Transverse colon (tissue), 4 donors: ENCODE data around the gene KCNG1. TPM values are rescaled to one million over a fixed set of nuclear protein-coding genes. Genes with fewer than 3 reads are reported as not detected.

Source experiments
- DNase-seq: peaks from one replicate; pipeline ENCODE4 v3.0.0-alpha.2; 2019
- H3K27ac ChIP-seq, 4 donors: fragments of 200-600 bp; sonication (generic); 2 replicates each; pipeline ENCODE4 v1.5.1; 2016 to 2018; ENCODE audit warnings: inconsistent platforms in 4 of 4
- H3K27me3 ChIP-seq: fragments of 200-600 bp; sonication (generic); 2 replicates; pipeline ENCODE4 v1.5.1; 2017; ENCODE audit warnings: inconsistent platforms
- H3K36me3 ChIP-seq, 4 donors: fragments of 200-600 bp; sonication (generic); 2 replicates each; pipeline ENCODE4 v1.5.1; 2017 to 2019; ENCODE audit warnings: inconsistent platforms in 4 of 4
- H3K4me1 ChIP-seq, 4 donors: fragments of 200-600 bp; sonication (generic); 2 replicates each; pipeline ENCODE4 v1.5.1; 2017 to 2020; ENCODE audit warnings: inconsistent platforms in 4 of 4
- H3K4me3 ChIP-seq, 4 donors: fragments of 200-600 bp; sonication (generic); 1 replicate in 1 of 4; 2 replicates in 3 of 4; pipeline versions ENCODE4 v1.5.1 to v1.6.1; 2017 to 2019; ENCODE audit warnings: inconsistent platforms in 4 of 4
- H3K9me3 ChIP-seq, 2 donors: fragments of 200-600 bp; sonication (generic); 2 replicates each; pipeline ENCODE4 v1.5.1; 2017 to 2019; ENCODE audit warnings: inconsistent platforms in 2 of 2
- EP300 ChIP-seq: sonication (generic); formaldehyde crosslinking; IDR thresholded peaks from one replicate; pipeline ENCODE4 v1.6.1; 2017; ENCODE audit warnings: antibody characterized with exemption, low read depth
- POLR2A ChIP-seq: fragments of 450-650 bp; IDR thresholded peaks from one replicate; pipeline ENCODE4 v1.6.1; 2016; ENCODE audit warnings: antibody characterized with exemption, mild to moderate bottlenecking, moderate library complexity
- POLR2AphosphoS5 ChIP-seq, 3 donors: sonication (generic); formaldehyde crosslinking; IDR thresholded peaks; one replicate each; pipeline ENCODE4 v1.6.1; 2016; ENCODE audit warnings: antibody characterized with exemption in 3 of 3
- WGBS, 2 donors: methylation state at CpG; one replicate each; pipeline ENCODE4 v1.1.5; 2018; ENCODE audit warnings: low coverage in 1 of 2; 5-methylcytosine and 5-hydroxymethylcytosine counted together
- in situ Hi-C, 4 donors: fragments of 200-750 bp; cut with MboI; loops; one replicate each; pipeline versions ENCODE4 v1.15.0 to v1.15.1; 2017; ENCODE audit warnings: low sequenced_read_pairs in 3 of 4, low pct_ligation_motif_present in 1 of 4, low pct_unique_long_range_greater_than_20kb in 1 of 4
- intact Hi-C: fragments of 100-400 bp; cut with DNase I; formaldehyde crosslinking; loops from one replicate; pipeline ENCODE4 v1.15.1; 2023; ENCODE audit warnings: low total_unique reads
- total RNA-seq, 4 donors: library from RNA; depleted of rRNA; stranded (reverse); fragments of >200 nt; gene quantifications; one replicate each; pipeline ENCODE4 v1.1.0, GENCODE V29; 2016
- TF ChIP-seq, protein P1 (sequence below), 5 experiments: fragments of 200-600 bp in 3 of 5; fragments of 450-650 bp in 2 of 5; sonication (generic) in 3 of 5; IDR thresholded peaks; 1 replicate in 2 of 5; 2 replicates in 3 of 5; pipeline ENCODE4 v1.5.1; 2016 to 2017; ENCODE audit warnings: antibody characterized with exemption in 5 of 5, inconsistent platforms in 3 of 5, mild to moderate bottlenecking in 2 of 5, moderate library complexity in 1 of 5

KCNG1 gene
- total RNA-seq, 4 donors from 2014 or later: 3.8 to 36.3 (median 8.9) TPM

DNA sequence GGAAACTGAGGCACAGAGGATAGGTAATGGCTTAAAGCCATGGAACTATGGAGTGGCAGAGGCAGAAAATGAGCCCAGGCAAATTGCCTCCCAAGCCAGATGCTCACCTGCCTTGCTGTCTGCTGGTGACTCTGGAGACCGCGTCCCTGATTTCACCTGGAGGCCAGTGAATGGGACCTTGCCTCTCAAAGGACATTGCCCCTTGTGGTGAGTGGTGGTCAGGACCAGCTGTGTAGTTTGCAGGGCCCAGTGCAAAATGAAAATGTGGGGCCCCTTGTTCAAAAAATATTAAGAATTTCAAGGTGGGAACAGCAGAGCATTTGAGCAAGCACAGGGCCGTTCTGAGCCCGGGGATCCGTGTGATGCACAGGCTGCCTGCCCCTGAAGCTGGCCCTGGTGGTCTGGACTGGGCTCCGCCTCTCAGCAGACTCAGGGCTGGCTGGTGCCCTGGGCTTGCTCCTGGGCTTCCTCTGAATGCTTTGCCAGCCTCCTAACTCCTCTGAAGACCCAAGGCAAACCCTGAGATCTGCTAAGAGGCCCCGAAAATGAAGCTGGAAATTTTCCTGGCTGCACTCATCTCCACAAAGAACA is 19.8 kb upstream of the KCNG1 start:
- Histone ChIP-seq H3K27me3 (peaks cover 4% of the 10 kb centered on the region), H3K9me3 (no peaks in the 10 kb centered on the region), H3K4me1 (no peaks in the 10 kb centered on the region), H3K4me3 (no peak overlapping the region), H3K27ac (no peak overlapping the region), H3K36me3 (no peaks in the 10 kb centered on the region)
- 74 to 83% methylated on average over 3 to 7 of the region's 7 CpGs for WGBS, 2 donors
- TF ChIP-seq POLR2A: no peak
- TF ChIP-seq POLR2AphosphoS5 (IDR thresholded peaks at IDR 0.05): no peak
- TF ChIP-seq EP300: no peak
- TF ChIP-seq, protein P1, sequence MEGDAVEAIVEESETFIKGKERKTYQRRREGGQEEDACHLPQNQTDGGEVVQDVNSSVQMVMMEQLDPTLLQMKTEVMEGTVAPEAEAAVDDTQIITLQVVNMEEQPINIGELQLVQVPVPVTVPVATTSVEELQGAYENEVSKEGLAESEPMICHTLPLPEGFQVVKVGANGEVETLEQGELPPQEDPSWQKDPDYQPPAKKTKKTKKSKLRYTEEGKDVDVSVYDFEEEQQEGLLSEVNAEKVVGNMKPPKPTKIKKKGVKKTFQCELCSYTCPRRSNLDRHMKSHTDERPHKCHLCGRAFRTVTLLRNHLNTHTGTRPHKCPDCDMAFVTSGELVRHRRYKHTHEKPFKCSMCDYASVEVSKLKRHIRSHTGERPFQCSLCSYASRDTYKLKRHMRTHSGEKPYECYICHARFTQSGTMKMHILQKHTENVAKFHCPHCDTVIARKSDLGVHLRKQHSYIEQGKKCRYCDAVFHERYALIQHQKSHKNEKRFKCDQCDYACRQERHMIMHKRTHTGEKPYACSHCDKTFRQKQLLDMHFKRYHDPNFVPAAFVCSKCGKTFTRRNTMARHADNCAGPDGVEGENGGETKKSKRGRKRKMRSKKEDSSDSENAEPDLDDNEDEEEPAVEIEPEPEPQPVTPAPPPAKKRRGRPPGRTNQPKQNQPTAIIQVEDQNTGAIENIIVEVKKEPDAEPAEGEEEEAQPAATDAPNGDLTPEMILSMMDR (IDR thresholded peaks at IDR 0.05): no peak
- in situ Hi-C loops (no loop called here), intact Hi-C loops (no loop called here)
- DNase-seq: no peak

DNA sequence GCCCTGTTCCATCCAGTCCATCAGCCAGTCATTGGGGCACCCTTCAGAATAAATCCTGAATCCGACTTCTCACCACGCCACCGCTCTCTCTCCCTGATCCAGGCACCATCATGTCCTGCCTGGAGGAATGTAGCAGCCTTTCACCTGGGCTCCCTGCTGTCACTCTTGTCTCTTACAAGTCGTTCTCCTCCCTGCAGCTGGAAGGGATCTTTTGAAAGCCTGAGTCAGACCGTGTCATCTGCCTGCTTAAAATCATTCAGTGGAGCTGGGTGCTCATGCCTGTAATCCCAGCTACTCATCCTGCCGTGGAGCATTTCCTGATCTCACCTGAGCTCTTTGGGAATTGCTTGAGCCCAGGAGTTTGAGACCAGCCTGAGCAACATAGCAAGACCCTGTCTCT is 19.2 kb upstream of the KCNG1 start:
- no peaks in the 10 kb centered on the region for H3K9me3 ChIP-seq
- in situ Hi-C loops: no loop called here

DNA sequence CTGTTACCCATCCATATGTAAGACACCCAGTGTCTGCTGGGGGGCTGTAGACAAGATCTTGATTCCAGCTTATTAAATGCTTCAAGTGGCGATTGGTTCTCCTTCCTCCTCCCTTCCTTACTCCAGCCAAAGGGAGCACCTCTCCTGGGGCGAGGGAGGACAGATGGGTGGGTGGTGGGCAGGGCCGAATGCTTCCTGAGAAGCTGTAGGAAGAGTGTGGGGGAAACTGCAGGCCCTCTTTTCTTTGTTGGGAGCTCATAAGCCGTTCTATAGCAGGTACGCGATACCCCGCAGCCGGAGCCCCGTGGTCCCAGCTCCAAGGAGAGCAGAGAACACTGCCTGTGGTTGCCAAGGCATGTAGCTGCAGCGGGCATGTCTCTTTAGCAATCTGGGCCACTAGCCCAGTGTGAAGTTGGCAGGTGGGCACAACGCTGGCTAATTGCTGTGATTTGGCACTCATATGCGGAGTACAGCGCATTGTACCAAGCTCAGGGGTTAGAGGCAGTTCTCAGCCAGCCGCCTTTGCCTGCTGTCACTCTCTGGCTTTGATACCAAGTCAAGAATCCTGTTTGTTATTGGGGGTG is 14.7 kb upstream of the KCNG1 start:
- in situ Hi-C loops: no loop called here
- Histone ChIP-seq H3K27ac (no peak overlapping the region), H3K9me3 (no peaks in the 10 kb centered on the region), H3K27me3 (peaks cover 11% of the 10 kb centered on the region), H3K4me3 (no peak overlapping the region), H3K36me3 (no peaks in the 10 kb centered on the region), H3K4me1 (no peaks in the 10 kb centered on the region)
- no peak for TF ChIP-seq POLR2AphosphoS5 (IDR thresholded peaks at IDR 0.05)
- TF ChIP-seq EP300: no peak
- TF ChIP-seq, protein P1 (IDR thresholded peaks at IDR 0.05): no peak
- no peak for TF ChIP-seq POLR2A
- intact Hi-C loops: no loop called here
- WGBS, 2 donors: 60 to 85% methylated on average over 1 to 14 of the region's 14 CpGs
- no peak for DNase-seq

More for the DNA sequence above, 19.2 kb upstream of the KCNG1 start:
- no peak for TF ChIP-seq POLR2A
- TF ChIP-seq, protein P1 (IDR thresholded peaks at IDR 0.05): no peak
- no peak for TF ChIP-seq POLR2AphosphoS5 (IDR thresholded peaks at IDR 0.05)
- no peak for TF ChIP-seq EP300
- DNase-seq: no peak
- intact Hi-C loops: no loop called here
- Histone ChIP-seq H3K4me1 (no peaks in the 10 kb centered on the region), H3K27ac (no peak overlapping the region), H3K27me3 (peaks cover 4% of the 10 kb centered on the region), H3K36me3 (no peaks in the 10 kb centered on the region), H3K4me3 (no peak overlapping the region)
- 81 to 100% methylated on average over 3 to 6 of the region's 6 CpGs for WGBS, 2 donors

DNA sequence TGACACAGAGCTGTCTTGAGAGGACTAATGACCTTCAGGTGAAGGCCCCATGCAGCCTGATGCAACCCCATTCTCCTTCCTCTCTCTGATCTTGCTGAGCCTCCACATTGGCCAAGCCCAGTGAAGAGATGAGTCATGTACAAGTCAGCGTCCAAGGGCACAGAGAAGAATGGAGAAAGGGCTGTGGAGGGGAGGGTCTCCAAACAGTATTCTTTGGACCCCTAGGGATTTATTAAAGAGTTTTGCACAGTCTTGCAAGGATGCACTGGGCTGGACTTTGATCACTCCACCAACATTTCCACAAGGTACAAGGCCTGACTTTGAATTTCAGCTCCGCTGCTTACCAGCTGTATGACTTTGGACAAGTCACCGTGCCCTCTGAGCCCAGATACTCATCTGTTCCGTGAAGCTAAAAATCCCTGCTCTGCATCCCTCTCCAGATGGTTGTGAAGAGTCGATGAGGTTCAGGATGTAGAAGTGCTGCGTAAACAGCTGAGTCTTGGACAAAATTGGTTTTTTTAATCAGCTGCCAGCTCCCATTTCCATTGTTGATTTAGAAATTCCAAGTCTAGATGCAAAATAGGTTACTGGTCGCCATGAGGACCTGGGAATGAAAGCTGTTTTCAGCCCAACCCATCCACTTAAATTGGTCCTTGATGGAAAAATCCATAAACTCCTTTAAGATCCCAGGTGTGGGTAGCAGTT is 14.1 kb upstream of the KCNG1 start:
- Histone ChIP-seq H3K4me1 (no peaks in the 10 kb centered on the region), H3K4me3 (no peak overlapping the region), H3K27me3 (peaks cover 11% of the 10 kb centered on the region), H3K36me3 (no peaks in the 10 kb centered on the region), H3K9me3 (no peaks in the 10 kb centered on the region), H3K27ac (no peak overlapping the region)
- no peak for DNase-seq
- 76 to 80% methylated on average over 6 to 7 of the region's 7 CpGs for WGBS, 2 donors
- intact Hi-C loops: no loop called here
- in situ Hi-C loops: no loop called here
- TF ChIP-seq POLR2AphosphoS5 (IDR thresholded peaks at IDR 0.05) (no peak), POLR2A (no peak), EP300 (no peak)
- TF ChIP-seq, protein P1 (IDR thresholded peaks at IDR 0.05): no peak
